Prostate gland (tissue), 2 donors: ENCODE measurements around the gene HCRT. TPM values are rescaled to one million over a fixed set of nuclear protein-coding genes. Genes with fewer than 3 reads are reported as not detected.

Experiments
- DNase-seq: peaks from one replicate; pipeline ENCODE4 v3.0.0-alpha.2; 2019; ENCODE audit warnings: low spot score
- H3K27ac ChIP-seq, 2 donors: fragments of 200-600 bp; sonication (generic); 2 replicates each; pipeline ENCODE4 v1.5.1; 2017 to 2019
- H3K27me3 ChIP-seq: fragments of 200-600 bp; sonication (generic); replicated peaks from 2 replicates; pipeline ENCODE4 v1.5.1; 2019; ENCODE audit not compliant: insufficient read depth
- H3K36me3 ChIP-seq, 2 donors: fragments of 200-600 bp; sonication (generic); 1 replicate in 1 of 2; 2 replicates in 1 of 2; pipeline versions ENCODE4 v1.5.1 to v1.8.1; 2017 to 2019
- H3K4me1 ChIP-seq: fragments of 200-600 bp; sonication (generic); replicated peaks from 2 replicates; pipeline ENCODE4 v1.5.1; 2019
- H3K4me3 ChIP-seq, 2 donors: fragments of 200-600 bp; sonication (generic); 2 replicates each; pipeline ENCODE4 v1.5.1; 2017 to 2019
- H3K9me3 ChIP-seq: fragments of 200-600 bp; sonication (generic); 2 replicates; pipeline ENCODE4 v1.5.1; 2017
- POLR2A ChIP-seq: fragments of 450-650 bp; IDR thresholded peaks from one replicate; pipeline ENCODE4 v1.6.1; 2016; ENCODE audit warnings: antibody characterized with exemption, mild to moderate bottlenecking
- POLR2AphosphoS5 ChIP-seq: sonication (generic); formaldehyde crosslinking; IDR thresholded peaks from one replicate; pipeline ENCODE4 v1.6.1; 2017; ENCODE audit warnings: antibody characterized with exemption
- WGBS: methylation state at CpG from one replicate; pipeline ENCODE4 v1.1.5; 2018; 5-methylcytosine and 5-hydroxymethylcytosine counted together
- intact Hi-C: fragments of 100-400 bp; cut with DNase I; formaldehyde crosslinking; loops from one replicate; pipeline ENCODE4 v1.14.2; 2022
- total RNA-seq, 2 donors: library from RNA; depleted of rRNA; stranded (reverse); fragments of >200 nt; gene quantifications; one replicate each; pipeline ENCODE4 v1.1.0, GENCODE V29; 2016
- TF ChIP-seq, protein P1 (sequence below), 4 experiments: fragments of 200-600 bp in 2 of 4; fragments of 450-650 bp in 2 of 4; sonication (generic) in 2 of 4; IDR thresholded peaks; 1 replicate in 3 of 4; 2 replicates in 1 of 4; pipeline ENCODE4 v1.5.1; 2016 to 2019; ENCODE audit warnings: antibody characterized with exemption in 4 of 4, mild to moderate bottlenecking in 2 of 4, moderate library complexity in 2 of 4

HCRT gene
- total RNA-seq, 2 donors from 2014 or later, result not detected

DNA sequence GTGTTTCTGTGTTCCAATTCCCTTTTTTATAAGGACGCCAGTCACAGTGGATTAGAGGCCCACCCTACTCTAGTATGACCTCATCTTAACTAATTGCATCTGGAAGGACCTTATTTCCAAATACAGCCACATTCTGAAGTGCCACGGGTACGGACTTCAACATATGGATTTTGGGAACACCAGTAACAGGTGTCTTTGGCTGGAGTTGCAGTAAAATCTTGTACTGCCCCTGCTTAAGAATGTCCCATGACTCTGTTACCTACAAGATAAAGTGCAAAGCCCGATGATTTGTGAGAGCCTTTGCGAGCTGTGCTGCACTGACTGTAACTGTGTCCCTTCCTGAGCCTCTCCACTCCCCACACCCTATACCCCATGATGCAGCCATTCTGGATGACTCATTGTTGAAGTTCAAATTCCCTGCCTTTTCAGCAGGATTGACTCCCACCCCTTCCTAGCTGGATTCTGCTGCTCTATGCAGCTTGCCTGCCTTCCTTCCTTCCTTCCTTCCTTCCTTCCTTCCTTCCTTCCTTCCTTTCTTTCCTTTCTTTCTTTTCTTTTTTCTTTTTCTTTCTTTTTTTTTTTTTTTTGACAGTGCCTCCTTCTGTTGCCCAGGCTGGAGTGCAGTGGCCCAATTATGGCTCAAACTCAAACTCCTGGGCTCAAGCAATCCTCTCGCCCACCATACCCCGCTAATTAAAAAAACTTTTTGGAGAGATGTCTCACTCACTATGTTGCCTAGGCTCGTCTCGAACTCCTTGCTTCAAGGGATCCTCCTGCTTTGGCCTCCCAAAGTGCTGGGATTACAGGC, 2.1 kb downstream of the HCRT start:
- 75% methylated on average over 9 of the region's 9 CpGs for WGBS
- TF ChIP-seq, protein P1, sequence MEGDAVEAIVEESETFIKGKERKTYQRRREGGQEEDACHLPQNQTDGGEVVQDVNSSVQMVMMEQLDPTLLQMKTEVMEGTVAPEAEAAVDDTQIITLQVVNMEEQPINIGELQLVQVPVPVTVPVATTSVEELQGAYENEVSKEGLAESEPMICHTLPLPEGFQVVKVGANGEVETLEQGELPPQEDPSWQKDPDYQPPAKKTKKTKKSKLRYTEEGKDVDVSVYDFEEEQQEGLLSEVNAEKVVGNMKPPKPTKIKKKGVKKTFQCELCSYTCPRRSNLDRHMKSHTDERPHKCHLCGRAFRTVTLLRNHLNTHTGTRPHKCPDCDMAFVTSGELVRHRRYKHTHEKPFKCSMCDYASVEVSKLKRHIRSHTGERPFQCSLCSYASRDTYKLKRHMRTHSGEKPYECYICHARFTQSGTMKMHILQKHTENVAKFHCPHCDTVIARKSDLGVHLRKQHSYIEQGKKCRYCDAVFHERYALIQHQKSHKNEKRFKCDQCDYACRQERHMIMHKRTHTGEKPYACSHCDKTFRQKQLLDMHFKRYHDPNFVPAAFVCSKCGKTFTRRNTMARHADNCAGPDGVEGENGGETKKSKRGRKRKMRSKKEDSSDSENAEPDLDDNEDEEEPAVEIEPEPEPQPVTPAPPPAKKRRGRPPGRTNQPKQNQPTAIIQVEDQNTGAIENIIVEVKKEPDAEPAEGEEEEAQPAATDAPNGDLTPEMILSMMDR (IDR thresholded peaks at IDR 0.05), result no peak
- no peak for TF ChIP-seq POLR2AphosphoS5
- TF ChIP-seq POLR2A, result no peak
- Histone ChIP-seq H3K36me3 (no peaks in the 10 kb centered on the region), H3K4me3 (peak overlapping the region in 1 of 2 donors; percentile 37), H3K9me3 (no peaks in the 10 kb centered on the region), H3K27ac (no peak overlapping the region), H3K4me1 (peaks cover 4% of the 10 kb centered on the region), H3K27me3 (peaks cover 4% of the 10 kb centered on the region)
- intact Hi-C loops, result no loop called here
- no peak for DNase-seq

DNA sequence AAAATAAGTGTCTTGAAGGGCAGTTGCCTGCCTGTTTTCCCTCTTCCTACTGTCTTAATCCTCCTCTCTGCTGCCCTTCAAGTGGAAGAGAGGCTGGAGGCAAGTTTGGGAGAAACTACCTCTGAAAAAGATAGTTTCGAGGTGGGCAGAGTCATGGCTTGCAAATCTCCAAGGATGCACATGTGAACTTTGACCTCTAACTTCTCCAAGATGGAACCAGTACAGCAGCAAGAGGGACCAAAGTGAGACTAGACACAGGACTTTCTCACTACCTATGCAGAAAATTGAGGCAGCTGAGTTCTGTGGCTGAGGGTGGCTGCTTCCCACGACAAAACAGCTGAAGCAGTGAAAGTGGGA, 3.4 kb downstream of the HCRT start:
- intact Hi-C loops, result no loop called here
- Histone ChIP-seq H3K4me1 (peaks cover 4% of the 10 kb centered on the region), H3K27me3 (peaks cover 4% of the 10 kb centered on the region), H3K36me3 (no peaks in the 10 kb centered on the region), H3K27ac (no peak overlapping the region), H3K4me3 (no peak overlapping the region), H3K9me3 (no peaks in the 10 kb centered on the region)
- 92% methylated on average over 2 of the region's 2 CpGs for WGBS
- DNase-seq, result no peak
- no peak for TF ChIP-seq POLR2A
- TF ChIP-seq, protein P1 (IDR thresholded peaks at IDR 0.05), result no peak
- no peak for TF ChIP-seq POLR2AphosphoS5

DNA sequence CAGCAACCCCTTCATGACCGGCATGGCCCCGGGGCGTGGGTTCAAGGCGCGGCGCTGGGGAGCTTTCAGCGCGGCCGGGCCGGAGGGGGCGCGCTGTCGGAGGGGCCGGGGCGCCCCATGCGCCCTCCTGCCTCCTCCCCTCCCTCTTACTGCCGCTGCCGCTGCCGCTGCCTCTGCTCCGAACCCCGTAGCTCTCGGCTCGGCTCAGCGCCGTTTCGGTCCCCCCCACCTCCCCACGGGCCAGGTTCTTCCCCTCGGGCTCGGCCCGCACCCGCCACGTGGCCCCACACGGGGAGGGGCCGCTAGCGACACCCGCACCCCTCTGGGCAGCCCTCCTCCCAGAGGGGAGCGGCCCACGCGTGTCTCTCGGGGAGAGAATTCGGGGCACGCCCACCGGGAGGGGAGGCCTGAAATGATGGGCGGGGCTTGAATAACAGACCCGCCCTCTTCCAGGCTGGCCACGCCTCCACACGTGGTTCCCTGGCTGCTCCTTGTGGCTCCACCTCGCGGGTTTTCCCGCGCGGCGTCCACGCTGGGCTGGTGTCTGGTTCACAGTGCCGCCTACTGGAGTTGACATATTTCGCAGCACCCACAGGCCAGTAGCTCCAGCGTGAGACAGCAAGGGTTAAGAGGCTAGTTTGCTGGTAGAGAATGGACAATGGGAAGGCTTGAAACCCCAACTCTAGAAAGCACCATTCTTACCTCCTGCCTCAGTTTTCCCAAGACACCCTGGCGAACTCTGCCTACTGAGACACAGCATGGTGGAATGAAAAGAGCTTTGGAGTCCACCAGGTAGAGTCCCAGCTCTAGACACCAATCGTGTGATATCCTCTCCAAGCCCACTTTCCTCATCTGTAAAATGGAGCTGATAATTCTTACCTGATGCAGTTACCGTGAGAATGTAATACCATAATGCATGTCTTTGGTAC, 4.1 kb downstream of the HCRT start, which contains the start of gene KCNH4:
KCNH4 (minus strand) TSS at position 221 of the 929 bp plus-strand sequence; CDS start at position 24, 197 bp downstream.
- TF ChIP-seq, protein P1 (IDR thresholded peaks at IDR 0.05), result peak in 2 of 4 experiments; percentile 34 to 56
- no peak for TF ChIP-seq POLR2A
- Histone ChIP-seq H3K4me3 (no peak within 1 kb of the TSS), H3K27me3 (peaks cover 4% of the 10 kb centered on the region), H3K9me3 (no peaks in the 10 kb centered on the region), H3K4me1 (peaks cover 4% of the 10 kb centered on the region), H3K36me3 (no peaks in the 10 kb centered on the region), H3K27ac (no peak within 1 kb of the TSS)
- WGBS, result 5% methylated on average over 59 of the region's 60 CpGs
- intact Hi-C loops, result no loop called here
- peak; percentile 38 for DNase-seq

DNA sequence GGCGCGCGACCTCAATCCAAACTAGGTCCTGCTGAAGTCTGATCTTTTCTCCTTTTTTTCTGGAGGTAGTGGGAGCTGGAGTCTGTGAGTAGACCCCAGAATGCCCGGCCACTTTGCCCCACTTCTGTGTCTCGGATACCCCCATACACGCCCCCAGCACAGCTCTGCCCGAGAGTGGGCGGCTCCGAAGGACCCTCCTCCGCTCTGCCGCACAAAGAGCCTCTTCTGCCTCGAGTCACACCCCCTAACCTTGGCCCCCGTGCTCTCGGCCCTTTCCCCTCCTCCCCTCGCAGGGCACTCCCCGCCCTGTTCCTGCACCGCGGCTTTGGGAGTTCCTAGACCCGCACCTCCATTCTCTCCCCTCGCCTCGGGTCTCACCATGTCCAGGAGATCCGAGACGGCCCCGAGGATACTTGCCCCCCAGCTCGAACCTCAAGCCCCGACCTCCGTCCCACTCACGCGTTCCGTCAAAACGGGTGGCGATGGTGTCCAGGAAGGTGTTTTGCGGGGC, 4.8 kb downstream of the HCRT start:
- Histone ChIP-seq H3K27ac (no peak overlapping the region), H3K4me1 (peaks cover 4% of the 10 kb centered on the region), H3K36me3 (no peaks in the 10 kb centered on the region), H3K9me3 (no peaks in the 10 kb centered on the region), H3K4me3 (no peak overlapping the region), H3K27me3 (peaks cover 4% of the 10 kb centered on the region)
- intact Hi-C loops, result no loop called here
- TF ChIP-seq, protein P1 (IDR thresholded peaks at IDR 0.05), result no peak
- no peak for TF ChIP-seq POLR2AphosphoS5
- TF ChIP-seq POLR2A, result no peak
- 1% methylated on average over 33 of the region's 33 CpGs for WGBS
- DNase-seq, result no peak
